ENCODE measurements around the gene ZNF90. TPM values are rescaled to one million over a fixed set of nuclear protein-coding genes. Genes with fewer than 3 reads are reported as not detected.
"Not testable (repeated sequence)": the region's sequence is repeated elsewhere in the genome, so short reads cannot be mapped to it uniquely, and the experiment has no call there.

Gene ZNF90
- 10 to 100 TPM; 16.7 to 17.0 TPM for total RNA-seq

- ChIA-PET POLR2A (interaction anchor here (0.6 to 2.1 kb wide), 5 partner anchors 26 to 698 kb away, joined by 3 to 12 read pairs (median 4); partner anchors contain the start of genes ZNF486, ZNF66 and ZNF682), CTCF (interaction anchor here (0.6 to 2.1 kb wide), 3 partner anchors 38 to 363 kb away, joined by 3 to 9 read pairs (median 3); partner anchors contain the start of gene ZNF682)
Observed at GRCh38 chr19:20077791-20078463, at the start of gene ZNF90. ZNF90 (plus strand) TSS chr19:20078000; CDS start chr19:20078133, 133 bp downstream.

- ChIA-PET CTCF (no interaction called here), POLR2A (no interaction called here)
Observed at GRCh38 chr19:20028611-20029010, 49.2 kb upstream of the ZNF90 start.

- POLR2A ChIA-PET, result no interaction called here
- CTCF ChIA-PET, result no interaction called here
Observed at GRCh38 chr19:20035935-20036334, 41.9 kb upstream of the ZNF90 start.

GRCh38 chr19:20038358-20039202 is 39.2 kb upstream of the ZNF90 start:
- POLR2A ChIA-PET, result interaction anchor here (1.0 to 2.0 kb wide), 4 partner anchors 13 to 130 kb away, joined by 3 to 13 read pairs (median 7); partner anchors contain the start of genes ZNF486 and ZNF90
- CTCF ChIA-PET, result interaction anchor here (1.4 to 1.7 kb wide), 2 partner anchors 39 to 199 kb away, joined by 3 read pairs; partner anchors contain the start of gene ZNF90

- POLR2A ChIA-PET, result interaction anchor here (0.6 to 2.0 kb wide), 5 partner anchors 13 to 174 kb away, joined by 3 to 13 read pairs (median 4); partner anchors contain the start of genes ZNF253, ZNF486 and ZNF90
- CTCF ChIA-PET, result interaction anchor here (0.8 to 1.7 kb wide), 4 partner anchors 13 to 199 kb away, joined by 3 to 4 read pairs (median 3); partner anchors contain the start of gene ZNF90
Observed at GRCh38 chr19:20039203-20039723, 38.5 kb upstream of the ZNF90 start, which contains the start of gene ZNF682. ZNF682 (minus strand) TSS chr19:20039505; CDS start chr19:20039345, 160 bp downstream.

- POLR2A ChIA-PET, result no interaction called here
- CTCF ChIA-PET, result no interaction called here
Observed at GRCh38 chr19:20044663-20045062, 33.1 kb upstream of the ZNF90 start.

- POLR2A ChIA-PET, CTCF ChIA-PET: not testable (repeated sequence)
Observed at GRCh38 chr19:20045742-20046141, 32.1 kb upstream of the ZNF90 start.

GRCh38 chr19:20051841-20052768 is 25.7 kb upstream of the ZNF90 start:
- CTCF ChIA-PET, result interaction anchor here (0.7 kb wide), 1 partner anchor 12 kb away, joined by 3 read pairs; the partner anchor contains the start of gene ZNF682

GRCh38 chr19:20058738-20059137 is 19.1 kb upstream of the ZNF90 start:
- CTCF ChIA-PET, POLR2A ChIA-PET: not testable (repeated sequence)

More at GRCh38 chr19:20051841-20052768, 25.7 kb upstream of the ZNF90 start:
- POLR2A ChIA-PET, result interaction anchor here (0.6 to 1.6 kb wide), 6 partner anchors 13 to 372 kb away, joined by 3 to 11 read pairs (median 4); partner anchors contain the start of genes ZNF486, ZNF682 and ZNF90

- ChIA-PET POLR2A (no interaction called here), CTCF (no interaction called here)
Observed at GRCh38 chr19:20060282-20060681, 17.5 kb upstream of the ZNF90 start.

- ChIA-PET POLR2A (no interaction called here), CTCF (no interaction called here)
Observed at GRCh38 chr19:20066861-20067260, 10.9 kb upstream of the ZNF90 start.

GRCh38 chr19:20067943-20068342 is 9.9 kb upstream of the ZNF90 start:
- ChIA-PET CTCF (no interaction called here), POLR2A (no interaction called here)

- CTCF ChIA-PET, POLR2A ChIA-PET: not testable (repeated sequence)
Observed at GRCh38 chr19:20068559-20068958, 9.2 kb upstream of the ZNF90 start.

- POLR2A ChIA-PET, result no interaction called here
- CTCF ChIA-PET, result no interaction called here
Observed at GRCh38 chr19:20070691-20071090, 7.1 kb upstream of the ZNF90 start.

GRCh38 chr19:20072936-20073335 is 4.9 kb upstream of the ZNF90 start:
- ChIA-PET POLR2A (no interaction called here), CTCF (no interaction called here)

- CTCF ChIA-PET, result interaction anchor here (1.5 to 2.1 kb wide), 2 partner anchors 39 to 81 kb away, joined by 3 to 9 read pairs; partner anchors contain the start of gene ZNF682
- POLR2A ChIA-PET, result interaction anchor here (0.6 to 2.1 kb wide), 5 partner anchors 26 to 698 kb away, joined by 3 to 12 read pairs (median 9); partner anchors contain the start of genes ZNF486 and ZNF66
Observed at GRCh38 chr19:20078581-20079031, 806 bp downstream of the ZNF90 start.

- CTCF ChIA-PET, result no interaction called here
- POLR2A ChIA-PET, result no interaction called here
Observed at GRCh38 chr19:20079476-20079875, 1.7 kb downstream of the ZNF90 start.

- POLR2A ChIA-PET, result no interaction called here
- CTCF ChIA-PET, result no interaction called here
Observed at GRCh38 chr19:20080656-20081055, 2.9 kb downstream of the ZNF90 start.
